Measurements from ENCODE around the gene DNMT3L.
"Not testable (repeated sequence)": the region's sequence is repeated elsewhere in the genome, so short reads cannot be mapped to it uniquely, and the experiment has no call there.

Gene DNMT3L

DNA sequence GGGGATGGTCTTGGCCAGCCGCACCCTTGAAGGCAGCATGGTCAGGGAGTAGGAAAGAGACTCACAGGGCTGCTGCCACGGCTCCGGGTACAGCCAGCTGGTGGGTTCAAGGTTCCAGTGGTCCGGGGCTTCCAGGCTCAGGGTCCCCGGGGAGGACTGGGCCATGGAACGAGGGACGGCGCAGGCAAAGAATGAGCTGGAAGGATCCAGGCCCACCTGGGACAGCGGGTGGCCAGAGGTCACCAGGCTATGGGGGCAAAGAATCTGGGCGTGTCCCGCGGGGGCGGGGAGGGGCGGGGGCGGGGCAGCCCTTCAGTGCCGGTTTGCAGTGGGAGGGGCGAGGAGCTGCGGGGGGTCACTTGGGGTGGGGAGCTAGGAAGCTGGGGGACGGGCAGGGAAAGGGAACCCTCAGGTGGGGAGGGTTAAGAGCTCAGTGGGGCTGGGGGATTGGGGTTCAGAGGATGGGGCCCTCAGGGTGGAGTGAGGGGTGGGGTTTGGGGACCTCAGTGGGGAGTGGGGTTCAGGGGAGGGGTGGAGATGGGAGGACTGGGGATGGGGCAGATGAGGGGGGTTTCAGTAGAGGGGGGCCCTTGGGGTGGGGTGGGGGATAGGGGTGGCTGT lies at the start of gene DNMT3L:
DNMT3L (minus strand) TSS at position 223 of the 621 bp plus-strand sequence. CDS start 638 bp downstream, outside the sequence.
- no peak for DNase-seq

DNA sequence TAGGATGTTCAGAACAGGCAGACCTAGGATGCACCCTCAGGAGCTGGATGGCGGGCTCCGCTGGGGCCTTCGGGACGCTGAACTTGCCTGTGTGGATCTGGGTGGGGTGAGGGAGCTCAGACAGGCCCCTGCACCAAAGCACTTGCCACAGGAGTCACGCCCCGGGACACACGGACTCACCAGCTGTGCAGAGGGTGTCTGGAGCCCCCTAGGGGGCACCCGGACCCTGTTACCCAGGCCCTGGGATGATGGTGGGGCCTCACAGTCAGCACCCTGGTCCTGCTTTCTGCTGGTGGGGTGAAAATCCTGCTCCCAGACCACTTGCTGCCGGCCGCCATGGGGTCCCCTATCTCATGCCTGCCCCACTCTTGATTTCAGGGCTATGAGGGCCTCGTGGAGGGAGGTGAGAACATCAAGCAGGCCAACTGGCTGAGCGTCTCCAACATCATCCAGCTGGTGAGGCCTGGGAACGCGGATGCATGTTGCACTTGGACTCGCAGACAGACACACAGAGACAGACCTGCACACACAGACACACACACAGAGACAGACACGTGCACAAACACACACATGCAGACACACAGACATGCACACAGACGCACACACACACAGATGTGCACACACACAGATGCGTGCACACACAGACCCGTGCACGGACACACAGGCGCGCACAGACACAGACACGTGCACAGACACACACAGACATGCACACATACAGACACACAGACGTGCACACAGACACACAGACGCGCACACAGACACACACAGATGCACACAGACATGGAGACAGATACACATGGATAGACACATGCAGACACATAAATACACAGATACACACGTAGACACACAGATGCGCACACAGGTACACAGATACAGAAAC lies 49.2 kb upstream of the DNMT3L start:
- no peak for DNase-seq

DNA sequence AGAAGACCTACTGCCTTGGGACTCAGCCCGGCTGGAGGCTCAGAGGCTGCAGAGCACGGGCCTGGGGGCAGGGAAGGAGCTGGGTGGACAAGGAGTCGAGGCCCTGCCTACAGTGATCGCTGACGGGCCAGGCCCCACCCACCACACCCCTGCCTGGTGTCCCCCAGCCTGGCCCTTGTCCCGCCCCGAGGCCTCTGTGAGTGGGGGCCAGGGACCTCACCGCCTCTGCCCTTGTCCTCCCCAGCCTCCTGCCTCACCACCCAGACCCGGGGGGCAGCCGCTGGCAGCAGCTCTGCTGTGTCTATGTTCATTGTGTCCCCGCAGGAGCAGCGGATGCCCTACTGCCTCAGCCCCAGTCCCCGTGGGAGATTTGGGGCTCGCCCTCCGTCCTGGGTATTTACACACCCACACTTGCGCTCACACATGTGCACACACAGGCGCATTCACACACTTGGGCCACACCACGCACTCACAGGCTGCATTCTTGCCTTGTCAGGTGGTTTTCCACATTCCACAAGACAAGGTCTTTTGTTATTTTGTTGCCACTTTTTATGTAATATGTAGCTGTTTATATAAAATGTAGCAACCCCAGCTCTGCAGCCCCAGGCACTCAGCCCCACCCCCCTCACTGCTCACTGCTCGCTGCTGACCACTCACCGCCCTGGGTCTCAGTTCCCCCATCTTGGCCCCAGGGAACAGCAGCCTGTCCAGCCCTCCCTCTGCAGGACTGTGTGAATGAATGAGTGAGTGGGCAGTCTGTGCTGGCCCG lies 45.4 kb upstream of the DNMT3L start:
- no peak for DNase-seq

DNA sequence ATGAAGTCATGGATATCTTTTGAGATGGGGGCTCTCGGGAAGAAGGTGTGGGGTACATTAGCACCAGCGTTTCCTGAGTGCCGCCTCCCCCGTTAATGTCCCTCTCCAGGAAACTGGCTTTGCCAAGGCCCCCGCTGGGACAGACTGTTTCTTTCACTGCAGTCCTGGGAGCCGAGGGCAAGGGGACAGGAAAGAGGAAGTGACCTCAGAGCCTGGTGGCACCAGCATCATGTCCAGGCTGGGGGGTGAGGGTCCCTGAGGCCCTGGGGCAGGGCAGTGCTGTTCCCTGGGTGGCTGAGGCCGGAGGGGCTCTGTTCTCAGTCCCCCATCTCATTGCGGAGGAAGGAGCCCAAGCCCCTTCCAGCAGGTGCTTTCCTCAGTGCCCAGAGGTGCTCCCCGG lies 44.0 kb upstream of the DNMT3L start:
- no peak for DNase-seq

DNA sequence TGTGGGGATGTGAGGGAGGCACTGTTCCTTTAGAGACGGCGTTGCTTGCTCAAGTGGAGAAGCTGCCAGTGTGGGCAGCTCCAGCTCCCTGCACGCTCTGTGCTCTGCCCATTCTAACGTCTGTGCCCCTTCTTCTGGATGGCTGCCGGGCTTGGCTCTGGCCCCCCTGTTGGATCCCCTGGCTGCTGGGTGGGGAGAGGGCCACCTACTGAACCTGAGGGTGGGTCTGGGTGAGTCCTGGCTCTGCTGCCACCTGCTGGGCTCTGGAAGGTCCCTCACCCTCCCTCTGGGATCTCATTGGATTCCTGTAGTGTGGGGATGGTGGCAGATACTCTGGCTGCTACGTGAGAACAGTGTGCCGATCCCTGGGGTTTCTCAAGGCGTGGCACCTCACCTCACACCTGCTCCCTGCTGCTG lies 43.2 kb upstream of the DNMT3L start:
- DNase-seq = no peak

DNA sequence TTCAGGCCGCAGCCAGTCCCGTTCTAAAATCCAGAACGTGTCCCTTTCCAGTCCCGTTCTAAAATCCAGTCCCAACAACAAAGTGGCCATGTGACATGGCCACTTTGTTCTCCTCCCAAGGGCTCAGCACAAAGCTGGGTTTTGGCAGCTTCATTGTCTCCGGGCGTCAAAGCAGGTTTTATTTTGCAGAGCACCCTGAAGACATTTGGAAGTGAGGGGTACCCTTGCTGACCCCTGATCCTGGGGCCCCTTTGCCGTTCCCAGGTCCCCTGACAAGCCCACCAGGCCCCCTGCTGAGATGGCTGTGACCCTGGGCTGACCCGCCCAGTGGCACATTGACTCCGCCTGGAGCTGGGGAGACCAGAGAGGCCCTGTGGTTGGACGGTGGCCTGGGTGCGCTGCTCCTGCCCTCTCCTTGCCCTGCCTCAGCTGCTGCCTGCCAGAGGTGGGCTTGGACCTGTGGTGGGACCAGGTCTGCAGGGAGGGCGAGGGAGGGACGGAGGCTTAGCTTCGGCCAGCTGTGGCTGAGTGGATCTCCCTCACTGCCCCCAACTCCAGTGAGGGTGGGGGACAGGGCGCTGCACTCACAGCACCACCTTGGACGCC lies 42.4 kb upstream of the DNMT3L start:
- no peak for DNase-seq

DNA sequence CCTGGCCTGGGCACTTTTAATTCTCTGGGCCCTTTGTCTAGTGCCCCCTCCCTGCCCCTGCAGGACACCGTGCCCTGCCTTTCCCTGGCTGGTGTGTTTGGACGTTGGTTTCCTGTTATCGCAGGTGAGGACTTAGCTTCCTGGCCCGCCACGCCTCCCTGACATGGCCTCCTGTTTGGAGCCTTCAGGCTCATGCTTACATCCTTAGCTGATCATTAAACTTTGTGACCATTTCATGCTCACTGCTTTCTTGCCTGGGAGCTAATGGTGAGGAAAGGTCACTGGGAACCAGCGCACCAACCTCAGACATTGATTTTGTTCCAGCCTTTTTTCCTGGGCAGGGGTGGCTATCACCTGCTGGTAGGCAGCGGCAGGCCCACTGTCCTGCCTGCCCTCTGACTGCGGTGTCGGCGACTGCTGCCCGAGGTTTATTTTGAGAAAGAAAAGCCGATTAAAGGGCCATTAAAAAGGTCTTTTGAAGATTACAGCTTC lies 41.8 kb upstream of the DNMT3L start:
- DNase-seq = no peak

DNA sequence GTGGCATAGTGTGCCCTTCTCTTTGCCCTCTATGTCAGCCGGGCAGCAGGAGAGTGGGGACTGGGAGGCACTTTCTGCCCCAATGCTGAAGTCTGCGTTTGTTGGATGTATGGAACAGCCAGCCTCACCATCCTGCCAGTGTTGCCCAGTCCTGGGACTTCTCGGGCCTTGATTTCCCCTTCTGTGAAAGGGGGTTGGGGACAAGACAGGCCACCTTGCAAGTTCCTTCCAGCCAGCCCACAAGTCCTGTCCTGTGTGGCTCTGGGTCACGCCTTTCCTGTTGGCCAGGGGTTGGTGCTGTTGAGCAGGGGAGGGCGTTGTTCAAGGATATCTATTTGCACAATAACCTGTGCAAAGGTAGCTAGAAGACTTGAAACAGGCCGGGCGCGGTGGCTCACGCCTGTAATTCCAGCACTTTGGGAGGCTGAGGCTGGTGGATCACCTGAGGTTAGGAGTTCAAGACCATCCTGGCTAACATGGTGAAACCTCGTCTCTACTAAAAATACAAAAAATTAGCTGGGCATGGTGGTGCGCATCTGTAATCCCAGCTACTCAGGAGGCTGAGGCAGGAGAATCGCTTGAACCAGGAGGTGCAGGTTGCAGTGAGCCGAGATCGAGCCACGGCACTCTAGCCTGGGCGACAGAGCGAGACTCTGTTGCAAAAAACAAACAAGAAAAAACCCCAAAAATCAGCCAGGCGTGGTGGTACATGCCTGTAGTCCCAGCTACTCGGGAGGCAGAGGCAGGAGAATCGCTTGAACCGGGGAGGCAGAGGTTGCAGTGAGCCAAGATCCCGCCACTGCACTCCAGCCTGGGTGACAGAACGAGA lies 41.1 kb upstream of the DNMT3L start:
- DNase-seq = not testable (repeated sequence)

DNA sequence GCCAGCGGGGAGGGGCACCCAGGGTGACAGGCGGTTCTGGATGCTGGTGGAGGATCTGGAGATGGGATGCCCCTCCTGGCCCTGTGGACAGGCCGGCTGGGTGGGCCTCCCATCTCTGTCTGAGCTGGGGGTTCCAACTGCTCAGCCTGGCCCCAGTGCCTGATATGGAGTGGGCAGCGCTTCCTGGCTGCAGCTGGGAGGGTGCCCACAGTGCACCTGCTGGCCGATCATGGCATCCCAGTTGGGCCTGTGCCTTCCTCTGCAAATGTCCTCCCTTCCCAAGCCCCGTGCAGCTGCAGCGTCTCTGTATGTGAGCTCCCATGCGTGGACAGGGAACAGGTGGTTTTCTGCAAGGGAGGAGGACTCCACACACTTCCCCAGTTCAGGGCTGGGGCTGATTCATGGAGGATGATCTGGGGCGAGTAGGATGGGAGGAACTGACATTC lies 40.3 kb upstream of the DNMT3L start:
- DNase-seq = no peak

DNA sequence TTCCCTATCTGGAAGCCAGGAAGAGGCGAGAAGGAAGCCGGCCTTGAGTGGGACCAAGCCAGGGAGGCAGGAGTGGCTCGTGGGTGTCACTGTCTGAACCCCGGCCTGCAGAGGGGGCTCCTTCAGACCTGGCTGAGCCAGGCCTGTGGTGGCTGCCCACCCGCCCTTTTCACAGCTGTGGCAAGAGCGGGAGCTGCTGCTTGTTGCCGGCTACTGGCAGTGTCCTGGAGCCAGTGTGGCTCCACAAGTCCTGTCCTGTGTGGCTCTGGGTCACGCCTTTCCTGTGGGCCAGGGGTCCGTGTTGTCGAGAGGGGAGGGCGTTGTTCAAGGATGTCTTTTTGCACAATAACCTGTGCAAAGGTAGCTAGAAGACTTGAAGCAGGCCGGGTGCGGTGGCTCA lies 39.4 kb upstream of the DNMT3L start:
- DNase-seq = no peak

DNA sequence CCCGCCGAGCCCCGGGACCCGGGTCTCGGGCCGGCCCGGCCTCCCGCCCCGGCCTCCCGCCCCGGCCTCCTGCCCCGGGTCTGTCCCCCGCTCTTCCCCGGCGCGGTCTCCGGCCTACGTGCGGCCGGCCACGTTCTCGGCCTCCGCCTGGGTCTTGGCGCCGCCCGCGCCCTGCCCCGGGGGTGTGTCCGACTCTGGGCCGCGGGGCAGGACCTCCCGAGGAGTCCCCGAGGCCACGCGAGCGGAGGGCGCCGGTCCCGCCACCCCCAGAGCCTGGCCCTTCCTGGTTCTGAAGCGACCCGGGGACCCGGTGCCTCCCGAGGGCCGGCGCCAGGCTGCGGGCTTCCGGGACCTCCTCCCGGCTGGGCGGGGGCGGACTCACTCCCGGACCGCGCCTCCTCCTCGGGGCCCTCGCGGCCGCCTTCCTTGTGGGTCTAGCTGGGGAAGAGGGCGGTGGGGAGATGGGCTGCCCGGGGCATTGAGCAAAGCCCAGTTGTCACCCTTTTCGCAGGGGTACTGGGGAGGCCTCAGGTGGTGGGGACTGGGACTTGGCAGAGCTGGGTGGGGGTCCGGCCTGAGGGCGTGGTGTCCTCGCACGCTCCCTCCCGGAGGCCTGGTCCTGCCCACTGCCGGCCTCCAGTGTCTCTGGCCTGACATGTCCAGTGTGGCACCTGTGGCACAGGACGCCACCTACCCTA lies 38.7 kb upstream of the DNMT3L start:
- peak; percentile 85 for DNase-seq

DNA sequence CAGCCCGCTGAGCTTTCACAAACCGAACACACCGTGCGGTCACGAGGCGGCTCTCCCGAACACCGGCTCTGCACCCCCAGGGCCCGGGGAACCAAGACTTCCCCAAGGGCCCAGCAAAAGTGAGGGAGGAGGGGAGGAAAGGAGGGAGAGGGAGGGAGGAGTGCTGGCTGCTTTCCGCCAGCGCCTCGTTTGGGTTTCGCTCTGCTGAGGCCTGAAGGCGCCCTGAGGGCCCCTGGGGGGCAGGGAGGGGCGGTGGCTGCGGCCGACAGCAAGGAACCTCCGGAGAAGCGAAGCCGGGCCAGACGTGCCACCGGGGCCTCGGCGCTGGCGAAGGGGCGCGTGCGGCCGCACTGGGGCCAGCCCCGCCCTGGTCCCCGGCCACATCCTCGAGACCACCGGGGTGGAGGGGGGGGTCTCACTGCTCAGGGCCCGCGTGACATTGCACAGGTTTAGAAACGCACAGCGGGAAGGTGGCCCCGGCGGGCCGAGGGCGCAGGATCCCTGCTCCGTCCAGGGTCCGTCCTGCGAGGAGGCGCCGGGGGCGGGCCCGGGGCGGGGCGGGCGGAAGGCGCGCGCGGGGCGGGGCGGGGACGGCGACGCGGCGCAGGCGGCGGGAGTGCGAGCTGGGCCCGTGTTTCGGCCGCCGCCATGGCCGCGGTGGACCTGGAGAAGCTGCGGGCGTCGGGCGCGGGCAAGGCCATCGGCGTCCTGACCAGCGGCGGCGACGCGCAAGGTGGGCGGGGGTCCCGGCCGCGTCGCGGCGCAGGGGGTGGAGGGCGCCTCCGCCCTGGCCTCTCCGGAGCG lies 38.0 kb upstream of the DNMT3L start, which contains the start of gene PFKL:
PFKL (plus strand) TSS at position 596 of the 804 bp plus-strand sequence; CDS start at position 649, 53 bp downstream.
- peak; percentile 86 for DNase-seq

DNA sequence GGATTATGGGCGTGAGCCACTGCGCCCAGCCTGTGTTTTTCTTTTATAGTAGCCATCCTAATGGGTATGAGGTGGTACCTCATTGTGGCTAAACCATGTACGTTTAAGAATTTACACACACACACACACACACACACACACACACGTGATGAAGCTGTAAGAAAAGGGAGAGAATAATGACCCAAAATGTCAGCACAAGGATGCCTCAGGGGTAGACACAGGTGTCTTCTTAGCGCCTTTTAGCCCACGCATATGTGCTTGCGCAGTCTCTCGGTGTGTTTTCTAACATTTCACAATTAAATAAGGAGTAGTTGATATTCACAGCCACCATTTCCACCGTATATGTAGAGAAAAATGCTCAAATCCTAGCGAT lies 37.4 kb upstream of the DNMT3L start:
- DNase-seq = no peak

DNA sequence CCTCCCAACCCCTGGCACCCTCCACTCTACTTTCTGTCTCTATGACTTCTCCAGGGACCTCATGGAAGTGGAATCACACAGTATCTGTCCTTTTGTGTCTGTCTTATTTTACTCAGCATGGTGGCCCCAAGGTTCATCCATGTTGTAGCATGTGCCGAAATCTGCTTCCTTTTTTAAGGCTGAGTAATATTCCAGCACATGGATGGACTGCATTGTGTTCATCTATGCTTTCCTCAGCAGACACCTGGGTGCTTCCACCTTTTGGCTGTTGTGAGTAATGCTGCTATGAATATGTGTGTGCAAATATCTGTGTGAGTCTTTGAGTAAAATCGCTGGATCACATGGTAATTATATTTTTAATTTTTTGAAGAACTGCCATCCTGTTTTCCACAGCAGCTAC lies 36.6 kb upstream of the DNMT3L start:
- DNase-seq = no peak

DNA sequence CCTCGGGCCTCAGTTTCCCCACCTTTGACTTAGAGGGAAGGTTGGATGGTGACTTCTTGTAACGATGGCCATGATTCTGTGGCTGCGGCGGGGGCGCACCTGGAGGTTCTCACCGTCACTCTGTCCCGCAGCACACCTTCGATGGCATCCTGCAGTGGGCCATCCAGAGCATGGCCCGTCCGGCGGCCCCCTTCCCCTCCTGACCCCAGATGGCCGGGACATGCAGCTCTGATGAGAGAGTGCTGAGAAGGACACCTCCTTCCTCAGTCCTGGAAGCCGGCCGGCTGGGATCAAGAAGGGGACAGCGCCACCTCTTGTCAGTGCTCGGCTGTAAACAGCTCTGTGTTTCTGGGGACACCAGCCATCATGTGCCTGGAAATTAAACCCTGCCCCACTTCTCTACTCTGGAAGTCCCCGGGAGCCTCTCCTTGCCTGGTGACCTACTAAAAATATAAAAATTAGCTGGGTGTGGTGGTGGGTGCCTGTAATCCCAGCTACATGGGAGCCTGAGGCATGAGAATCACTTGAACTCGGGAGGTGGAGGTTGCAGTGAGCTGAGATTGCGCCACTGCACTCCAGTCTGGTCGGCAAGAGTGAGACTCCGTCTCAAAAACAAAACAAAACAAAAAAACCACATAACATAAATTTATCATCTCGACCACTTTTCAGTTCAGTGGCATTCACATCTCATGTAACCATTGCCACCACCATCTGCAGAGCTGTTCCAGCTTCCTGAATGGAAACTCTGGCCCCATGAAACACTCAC lies 36.0 kb upstream of the DNMT3L start:
- peak; percentile 83 for DNase-seq

DNA sequence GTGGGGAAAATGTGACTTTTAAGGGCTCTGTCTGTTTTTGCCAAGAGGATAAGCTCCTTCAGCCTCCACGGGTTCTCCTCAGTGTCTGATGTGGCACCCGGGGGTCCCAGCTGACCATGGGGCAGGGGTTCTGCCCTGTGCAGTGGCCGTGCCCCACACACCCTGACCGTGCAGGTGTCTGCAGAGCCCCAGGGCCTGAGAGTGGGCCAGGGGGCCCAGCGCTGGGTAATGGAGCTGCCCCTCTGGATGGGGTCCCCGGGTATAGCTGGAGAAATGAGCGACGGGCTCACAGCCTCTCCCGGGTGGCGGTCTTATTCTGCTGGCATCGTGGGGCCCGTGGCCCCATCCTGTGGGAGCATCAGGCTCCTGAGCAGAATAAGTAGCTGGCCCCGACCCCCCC lies 35.2 kb upstream of the DNMT3L start:
- no peak for DNase-seq

DNA sequence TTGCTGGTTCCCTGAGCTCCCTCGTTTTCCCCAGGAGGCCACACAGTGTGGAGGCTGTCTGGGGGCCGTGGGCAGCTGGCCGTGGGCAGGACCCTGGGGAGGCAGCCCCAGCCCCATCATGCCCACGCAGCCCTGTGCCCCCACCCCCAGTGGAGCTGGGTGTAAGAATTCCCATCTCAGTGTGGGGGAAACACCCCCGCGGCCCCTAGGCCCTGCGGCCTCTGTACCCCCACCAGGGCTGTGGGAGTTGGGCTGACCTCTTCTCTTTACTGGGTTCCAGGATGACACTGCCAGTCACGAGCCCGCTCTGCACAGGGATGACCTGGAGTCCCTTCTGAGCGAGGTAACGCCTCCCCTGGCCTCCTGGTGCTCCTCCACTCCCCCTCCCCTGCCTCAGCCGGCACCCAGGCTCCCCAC lies 34.4 kb upstream of the DNMT3L start:
- no peak for DNase-seq

DNA sequence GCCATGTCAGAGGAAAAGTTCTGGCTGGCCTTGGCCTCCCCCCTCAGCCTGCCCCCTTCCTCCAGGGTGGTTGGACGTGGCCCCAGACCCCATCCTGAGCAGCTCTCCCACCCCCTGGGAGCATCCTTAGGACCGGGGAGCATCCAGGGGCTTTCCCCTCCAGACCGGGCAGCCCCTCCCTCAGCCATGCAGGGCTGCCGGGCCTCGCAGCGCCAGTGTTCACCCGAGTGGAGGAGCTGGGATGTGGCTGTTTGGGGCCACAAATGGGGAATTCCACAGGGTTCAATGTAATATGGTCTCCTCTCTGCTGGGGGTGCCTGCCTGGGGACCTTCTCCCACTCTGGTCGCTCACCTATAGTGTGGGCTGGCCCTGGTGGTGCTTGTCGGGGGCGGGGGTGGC lies 33.9 kb upstream of the DNMT3L start:
- no peak for DNase-seq

DNA sequence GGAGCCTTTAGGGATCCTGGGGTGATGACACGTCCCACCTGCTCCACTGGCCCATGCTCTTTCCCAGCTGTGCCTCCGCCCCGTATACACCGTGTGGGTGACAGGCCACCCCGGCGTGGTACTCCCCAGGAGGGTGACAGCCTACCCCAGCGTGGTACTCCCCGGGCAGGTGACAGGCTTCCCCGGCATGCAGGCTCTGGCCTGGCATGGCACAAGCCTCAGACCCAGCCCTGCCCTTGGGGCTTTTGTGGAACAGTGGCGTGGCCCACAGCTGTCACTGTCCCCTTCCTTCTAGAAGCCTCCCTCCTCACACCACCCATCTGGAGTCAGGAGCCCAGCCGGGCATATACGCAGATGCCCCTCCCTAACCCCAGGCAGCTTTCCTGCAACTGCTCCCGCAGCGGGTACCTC lies 33.5 kb upstream of the DNMT3L start:
- DNase-seq = no peak
